Endothelial cell of umbilical vein (primary cell): ENCODE data around the gene INPP5B.

Source experiments
- EZH2 ChIP-seq: IDR thresholded peaks from 2 replicates; pipeline ENCODE4 v1.6.1; 2012; ENCODE audit warnings: borderline replicate concordance, low read depth, mild to moderate bottlenecking, moderate library complexity, low read length, inconsistent platforms; ENCODE audit not compliant: severe bottlenecking
- GATA2 ChIP-seq: IDR thresholded peaks from 2 replicates; pipeline ENCODE4 v1.7.0; 2011; ENCODE audit warnings: low read depth, mild to moderate bottlenecking, moderate library complexity, mixed read lengths, low read length; ENCODE audit not compliant: insufficient read length, insufficient read depth
- POLR2A ChIP-seq: IDR thresholded peaks from 2 replicates; pipeline ENCODE4 v1.6.1; 2012; ENCODE audit warnings: low read depth, mild to moderate bottlenecking, control low read depth, low read length
- TF ChIP-seq, protein P1 (sequence below), 2 donors: IDR thresholded peaks; 1 replicate in 1 of 2; 2 replicates in 1 of 2; pipeline ENCODE4 v1.5.1; 2011; ENCODE audit warnings: low read length in 2 of 2, mild to moderate bottlenecking in 2 of 2, moderate library complexity in 2 of 2, control low read depth in 1 of 2, inconsistent platforms in 1 of 2, low read depth in 1 of 2; ENCODE audit not compliant: insufficient read depth in 1 of 2; ENCODE audit errors: extremely low read depth in 1 of 2

DNA sequence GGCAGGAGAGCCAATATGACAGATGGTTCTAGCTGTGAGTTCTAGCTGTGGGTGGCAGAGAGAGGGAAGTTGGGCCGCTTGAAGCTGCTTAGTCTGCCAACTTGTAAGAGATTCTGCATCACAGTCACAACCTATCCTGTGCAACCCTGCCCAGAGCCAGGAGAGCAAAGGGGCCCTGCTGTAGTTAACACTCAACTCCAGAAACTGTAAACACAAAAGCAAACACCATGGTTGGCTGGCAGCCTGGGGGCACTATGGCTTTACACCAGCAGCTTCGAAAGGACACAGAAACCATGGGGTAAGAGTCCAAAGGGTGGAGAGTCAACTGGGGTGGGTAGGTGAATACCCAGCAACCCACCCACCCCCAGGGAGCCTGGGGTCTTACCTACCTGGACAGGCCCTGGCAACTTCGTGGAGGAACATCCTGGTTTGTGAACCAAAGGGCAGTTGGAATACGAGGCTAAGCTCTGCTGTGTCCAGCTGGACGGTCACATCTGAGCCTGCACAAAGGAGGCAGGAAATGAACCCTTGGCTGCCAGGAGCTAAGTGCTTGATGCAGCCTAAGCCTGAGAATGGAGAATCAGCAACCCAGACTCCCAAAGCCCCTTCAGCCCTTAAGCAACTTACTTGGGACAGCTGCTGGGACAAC, 6.4 kb downstream of the INPP5B start:
- no peak for TF ChIP-seq POLR2A
- no peak for TF ChIP-seq EZH2
- TF ChIP-seq GATA2 = no peak
- TF ChIP-seq, protein P1, sequence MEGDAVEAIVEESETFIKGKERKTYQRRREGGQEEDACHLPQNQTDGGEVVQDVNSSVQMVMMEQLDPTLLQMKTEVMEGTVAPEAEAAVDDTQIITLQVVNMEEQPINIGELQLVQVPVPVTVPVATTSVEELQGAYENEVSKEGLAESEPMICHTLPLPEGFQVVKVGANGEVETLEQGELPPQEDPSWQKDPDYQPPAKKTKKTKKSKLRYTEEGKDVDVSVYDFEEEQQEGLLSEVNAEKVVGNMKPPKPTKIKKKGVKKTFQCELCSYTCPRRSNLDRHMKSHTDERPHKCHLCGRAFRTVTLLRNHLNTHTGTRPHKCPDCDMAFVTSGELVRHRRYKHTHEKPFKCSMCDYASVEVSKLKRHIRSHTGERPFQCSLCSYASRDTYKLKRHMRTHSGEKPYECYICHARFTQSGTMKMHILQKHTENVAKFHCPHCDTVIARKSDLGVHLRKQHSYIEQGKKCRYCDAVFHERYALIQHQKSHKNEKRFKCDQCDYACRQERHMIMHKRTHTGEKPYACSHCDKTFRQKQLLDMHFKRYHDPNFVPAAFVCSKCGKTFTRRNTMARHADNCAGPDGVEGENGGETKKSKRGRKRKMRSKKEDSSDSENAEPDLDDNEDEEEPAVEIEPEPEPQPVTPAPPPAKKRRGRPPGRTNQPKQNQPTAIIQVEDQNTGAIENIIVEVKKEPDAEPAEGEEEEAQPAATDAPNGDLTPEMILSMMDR (IDR thresholded peaks at IDR 0.05; ENCODE audit: extremely low read depth in 1 of 2, insufficient read depth in 1 of 2, low read depth in 1 of 2, low read length in 2 of 2) = no peak
